HepG2 (cell line): ENCODE results near the gene PRRT1. TPM values are rescaled to one million over a fixed set of nuclear protein-coding genes. Genes with fewer than 3 reads are reported as not detected.

Source experiments
- BCL6 ChIP-seq: IDR thresholded peaks from 2 replicates; pipeline ENCODE4 v1.6.1; 2016; ENCODE audit warnings: missing genetic modification reagents, missing compliant biosample characterization
- CCDC6 ChIP-seq: sonication (generic); formaldehyde crosslinking; IDR thresholded peaks from 2 replicates; pipeline ENCODE4 v1.8.1; 2022; ENCODE audit warnings: mild to moderate bottlenecking, missing genetic modification reagents, moderate library complexity
- DPF2 ChIP-seq: sonication (generic); formaldehyde crosslinking; IDR thresholded peaks from 2 replicates; pipeline ENCODE4 v1.4.0; 2020; ENCODE audit warnings: mild to moderate bottlenecking, low read depth, missing genetic modification reagents, borderline replicate concordance
- KLF6 ChIP-seq: IDR thresholded peaks from 2 replicates; pipeline ENCODE4 v1.8.0; 2016; ENCODE audit warnings: missing biosample characterization, missing genetic modification reagents
- PHF5A ChIP-seq: IDR thresholded peaks from one replicate; pipeline ENCODE4 v1.6.1; 2018; ENCODE audit warnings: low read depth, missing genetic modification reagents; ENCODE audit not compliant: unreplicated experiment
- RARG ChIP-seq: sonication (generic); formaldehyde crosslinking; IDR thresholded peaks from 2 replicates; pipeline ENCODE4 v1.4.0; 2020; ENCODE audit warnings: low read depth, mild to moderate bottlenecking, missing genetic modification reagents
- SAP130 ChIP-seq: IDR thresholded peaks from 2 replicates; pipeline ENCODE4 v1.6.1; 2016; ENCODE audit warnings: low read depth
- SIN3A ChIP-seq: IDR thresholded peaks from 2 replicates; pipeline ENCODE4 v1.6.1; 2011; ENCODE audit warnings: low read depth, mild to moderate bottlenecking, control low read depth, low read length, borderline replicate concordance
- YEATS4 ChIP-seq: sonication (generic); formaldehyde crosslinking; IDR thresholded peaks from 2 replicates; pipeline ENCODE4 v1.4.0; 2020; ENCODE audit warnings: missing genetic modification reagents, borderline replicate concordance
- ZNF552 ChIP-seq: sonication (generic); formaldehyde crosslinking; IDR thresholded peaks from 2 replicates; pipeline ENCODE4 v1.9.0; 2022; ENCODE audit warnings: missing genetic modification reagents, mild to moderate bottlenecking, borderline replicate concordance
- ZNF564 ChIP-seq: sonication (generic); formaldehyde crosslinking; IDR thresholded peaks from 2 replicates; pipeline ENCODE4 v1.8.1; 2023; ENCODE audit warnings: mild to moderate bottlenecking, missing genetic modification reagents
- ZNF781 ChIP-seq: sonication (generic); formaldehyde crosslinking; IDR thresholded peaks from 2 replicates; pipeline ENCODE4 v1.5.1; 2020; ENCODE audit warnings: borderline replicate concordance, mild to moderate bottlenecking, missing genetic modification reagents; ENCODE audit errors: not compliant biosample characterization
- polyA plus RNA-seq, 8 experiments: library from polyadenylated mRNA; depleted of rRNA in 3 of 8; stranded (reverse) in 7 of 8; unstranded in 1 of 8; fragments of >200 nt; fragmentation: Illumina TruSeq in 4 of 8; extraction: Trizol in 4 of 8; gene quantifications; 2 replicates each; pipeline versions ENCODE4 v1.2.1 to v1.2.3, GENCODE V29; 2011 to 2016; ENCODE audit warnings: low read depth in 4 of 8, missing spikeins in 1 of 8, mixed read lengths in 1 of 8; ENCODE audit not compliant: insufficient read depth in 1 of 8
- total RNA-seq, 5 experiments: library from RNA; depleted of rRNA; stranded (reverse); fragments of >200 nt; fragmentation: Illumina TruSeq; extraction: Trizol; gene quantifications; 2 replicates each; pipeline ENCODE4 v1.2.3, GENCODE V29; 2016; ENCODE audit warnings: low read depth in 1 of 5
- TF ChIP-seq, protein P1 (sequence below): sonication (generic); formaldehyde crosslinking; IDR thresholded peaks from 2 replicates; pipeline ENCODE4 v1.4.0; 2020; ENCODE audit warnings: missing genetic modification reagents, borderline replicate concordance
- TF ChIP-seq, protein P2 (sequence below): sonication (generic); formaldehyde crosslinking; IDR thresholded peaks from 2 replicates; pipeline ENCODE4 v1.4.0; 2020; ENCODE audit warnings: missing genetic modification reagents
- TF ChIP-seq, protein P3 (sequence below): sonication (generic); formaldehyde crosslinking; IDR thresholded peaks from 2 replicates; pipeline ENCODE4 v1.5.1; 2020; ENCODE audit warnings: mild to moderate bottlenecking, missing genetic modification reagents, moderate library complexity

The PRRT1 gene
- total and polyA plus RNA-seq, 2 of the 13 experiments (the other 11 are each of a cell fraction or from before 2014, with no cell fraction given): 0.64 to 1.4 TPM

DNA sequence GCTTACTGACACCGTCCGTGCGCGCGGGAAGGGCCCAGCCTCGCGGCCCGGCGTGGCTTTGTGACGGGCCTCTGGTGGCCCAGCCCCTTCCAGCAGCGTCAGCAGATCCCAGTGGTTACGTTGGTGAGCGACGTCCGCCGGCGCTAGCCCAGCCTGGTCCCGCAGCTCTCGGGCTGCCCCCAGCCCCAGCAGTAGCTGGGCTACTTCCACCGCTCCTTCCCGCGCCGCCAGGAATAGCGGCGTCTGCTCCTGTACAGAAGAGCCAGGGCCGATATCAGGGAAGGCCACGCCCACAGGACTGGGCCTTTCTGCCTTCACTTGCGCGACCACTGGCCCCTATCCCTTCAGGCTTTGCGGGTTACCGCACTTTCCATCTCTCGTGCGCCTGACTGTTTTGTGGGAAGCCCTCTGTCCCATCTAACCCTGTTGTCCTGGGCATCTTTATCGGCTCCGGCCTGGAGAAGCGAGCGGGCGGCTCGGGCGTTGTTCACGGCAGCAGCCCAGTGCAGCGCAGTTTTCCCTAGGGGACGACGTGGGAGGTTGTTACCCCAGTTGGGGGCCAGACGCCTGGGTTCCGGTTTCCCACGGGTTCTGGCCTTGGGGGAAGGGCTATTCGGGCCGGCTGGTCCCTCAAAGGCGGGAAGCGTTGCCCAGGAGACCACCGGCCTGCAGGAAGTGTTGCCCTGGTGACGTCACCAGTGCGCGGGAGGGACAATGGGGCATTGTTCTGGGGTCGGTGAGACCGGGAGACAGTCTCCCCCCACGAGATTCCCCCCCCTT lies 44.4 kb upstream of the PRRT1 start (continued):
- TF ChIP-seq ZNF552 (peak; percentile 82), BCL6 (peak; percentile 3), KLF6 (CRISPR knock-in tag) (peak; percentile 68; the same call in 1 of the 2 replicates), ZNF564 (no peak), PHF5A (CRISPR knock-in tag) (no peak), YEATS4 (CRISPR knock-in tag) (peak; percentile 70; the same call in 1 of the 2 replicates), SIN3A (peak; percentile 77), SAP130 (CRISPR knock-in tag) (peak; percentile 59), ZNF781 (CRISPR knock-in tag) (peak; percentile 84), RARG (CRISPR knock-in tag) (no peak; the same call in 1 of the 2 replicates), CCDC6 (peak; percentile 92; the same call in 1 of the 2 replicates), DPF2 (no peak; the same call in 1 of the 2 replicates)
- TF ChIP-seq, protein P1, sequence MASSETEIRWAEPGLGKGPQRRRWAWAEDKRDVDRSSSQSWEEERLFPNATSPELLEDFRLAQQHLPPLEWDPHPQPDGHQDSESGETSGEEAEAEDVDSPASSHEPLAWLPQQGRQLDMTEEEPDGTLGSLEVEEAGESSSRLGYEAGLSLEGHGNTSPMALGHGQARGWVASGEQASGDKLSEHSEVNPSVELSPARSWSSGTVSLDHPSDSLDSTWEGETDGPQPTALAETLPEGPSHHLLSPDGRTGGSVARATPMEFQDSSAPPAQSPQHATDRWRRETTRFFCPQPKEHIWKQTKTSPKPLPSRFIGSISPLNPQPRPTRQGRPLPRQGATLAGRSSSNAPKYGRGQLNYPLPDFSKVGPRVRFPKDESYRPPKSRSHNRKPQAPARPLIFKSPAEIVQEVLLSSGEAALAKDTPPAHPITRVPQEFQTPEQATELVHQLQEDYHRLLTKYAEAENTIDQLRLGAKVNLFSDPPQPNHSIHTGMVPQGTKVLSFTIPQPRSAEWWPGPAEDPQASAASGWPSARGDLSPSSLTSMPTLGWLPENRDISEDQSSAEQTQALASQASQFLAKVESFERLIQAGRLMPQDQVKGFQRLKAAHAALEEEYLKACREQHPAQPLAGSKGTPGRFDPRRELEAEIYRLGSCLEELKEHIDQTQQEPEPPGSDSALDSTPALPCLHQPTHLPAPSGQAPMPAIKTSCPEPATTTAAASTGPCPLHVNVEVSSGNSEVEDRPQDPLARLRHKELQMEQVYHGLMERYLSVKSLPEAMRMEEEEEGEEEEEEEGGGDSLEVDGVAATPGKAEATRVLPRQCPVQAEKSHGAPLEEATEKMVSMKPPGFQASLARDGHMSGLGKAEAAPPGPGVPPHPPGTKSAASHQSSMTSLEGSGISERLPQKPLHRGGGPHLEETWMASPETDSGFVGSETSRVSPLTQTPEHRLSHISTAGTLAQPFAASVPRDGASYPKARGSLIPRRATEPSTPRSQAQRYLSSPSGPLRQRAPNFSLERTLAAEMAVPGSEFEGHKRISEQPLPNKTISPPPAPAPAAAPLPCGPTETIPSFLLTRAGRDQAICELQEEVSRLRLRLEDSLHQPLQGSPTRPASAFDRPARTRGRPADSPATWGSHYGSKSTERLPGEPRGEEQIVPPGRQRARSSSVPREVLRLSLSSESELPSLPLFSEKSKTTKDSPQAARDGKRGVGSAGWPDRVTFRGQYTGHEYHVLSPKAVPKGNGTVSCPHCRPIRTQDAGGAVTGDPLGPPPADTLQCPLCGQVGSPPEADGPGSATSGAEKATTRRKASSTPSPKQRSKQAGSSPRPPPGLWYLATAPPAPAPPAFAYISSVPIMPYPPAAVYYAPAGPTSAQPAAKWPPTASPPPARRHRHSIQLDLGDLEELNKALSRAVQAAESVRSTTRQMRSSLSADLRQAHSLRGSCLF: no peak; the same call in 1 of the 2 replicates
- TF ChIP-seq, protein P2, sequence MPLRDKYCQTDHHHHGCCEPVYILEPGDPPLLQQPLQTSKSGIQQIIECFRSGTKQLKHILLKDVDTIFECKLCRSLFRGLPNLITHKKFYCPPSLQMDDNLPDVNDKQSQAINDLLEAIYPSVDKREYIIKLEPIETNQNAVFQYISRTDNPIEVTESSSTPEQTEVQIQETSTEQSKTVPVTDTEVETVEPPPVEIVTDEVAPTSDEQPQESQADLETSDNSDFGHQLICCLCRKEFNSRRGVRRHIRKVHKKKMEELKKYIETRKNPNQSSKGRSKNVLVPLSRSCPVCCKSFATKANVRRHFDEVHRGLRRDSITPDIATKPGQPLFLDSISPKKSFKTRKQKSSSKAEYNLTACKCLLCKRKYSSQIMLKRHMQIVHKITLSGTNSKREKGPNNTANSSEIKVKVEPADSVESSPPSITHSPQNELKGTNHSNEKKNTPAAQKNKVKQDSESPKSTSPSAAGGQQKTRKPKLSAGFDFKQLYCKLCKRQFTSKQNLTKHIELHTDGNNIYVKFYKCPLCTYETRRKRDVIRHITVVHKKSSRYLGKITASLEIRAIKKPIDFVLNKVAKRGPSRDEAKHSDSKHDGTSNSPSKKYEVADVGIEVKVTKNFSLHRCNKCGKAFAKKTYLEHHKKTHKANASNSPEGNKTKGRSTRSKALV: no peak; the same call in 1 of the 2 replicates
- TF ChIP-seq, protein P3, sequence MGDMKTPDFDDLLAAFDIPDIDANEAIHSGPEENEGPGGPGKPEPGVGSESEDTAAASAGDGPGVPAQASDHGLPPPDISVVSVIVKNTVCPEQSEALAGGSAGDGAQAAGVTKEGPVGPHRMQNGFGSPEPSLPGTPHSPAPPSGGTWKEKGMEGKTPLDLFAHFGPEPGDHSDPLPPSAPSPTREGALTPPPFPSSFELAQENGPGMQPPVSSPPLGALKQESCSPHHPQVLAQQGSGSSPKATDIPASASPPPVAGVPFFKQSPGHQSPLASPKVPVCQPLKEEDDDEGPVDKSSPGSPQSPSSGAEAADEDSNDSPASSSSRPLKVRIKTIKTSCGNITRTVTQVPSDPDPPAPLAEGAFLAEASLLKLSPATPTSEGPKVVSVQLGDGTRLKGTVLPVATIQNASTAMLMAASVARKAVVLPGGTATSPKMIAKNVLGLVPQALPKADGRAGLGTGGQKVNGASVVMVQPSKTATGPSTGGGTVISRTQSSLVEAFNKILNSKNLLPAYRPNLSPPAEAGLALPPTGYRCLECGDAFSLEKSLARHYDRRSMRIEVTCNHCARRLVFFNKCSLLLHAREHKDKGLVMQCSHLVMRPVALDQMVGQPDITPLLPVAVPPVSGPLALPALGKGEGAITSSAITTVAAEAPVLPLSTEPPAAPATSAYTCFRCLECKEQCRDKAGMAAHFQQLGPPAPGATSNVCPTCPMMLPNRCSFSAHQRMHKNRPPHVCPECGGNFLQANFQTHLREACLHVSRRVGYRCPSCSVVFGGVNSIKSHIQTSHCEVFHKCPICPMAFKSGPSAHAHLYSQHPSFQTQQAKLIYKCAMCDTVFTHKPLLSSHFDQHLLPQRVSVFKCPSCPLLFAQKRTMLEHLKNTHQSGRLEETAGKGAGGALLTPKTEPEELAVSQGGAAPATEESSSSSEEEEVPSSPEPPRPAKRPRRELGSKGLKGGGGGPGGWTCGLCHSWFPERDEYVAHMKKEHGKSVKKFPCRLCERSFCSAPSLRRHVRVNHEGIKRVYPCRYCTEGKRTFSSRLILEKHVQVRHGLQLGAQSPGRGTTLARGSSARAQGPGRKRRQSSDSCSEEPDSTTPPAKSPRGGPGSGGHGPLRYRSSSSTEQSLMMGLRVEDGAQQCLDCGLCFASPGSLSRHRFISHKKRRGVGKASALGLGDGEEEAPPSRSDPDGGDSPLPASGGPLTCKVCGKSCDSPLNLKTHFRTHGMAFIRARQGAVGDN (CRISPR knock-in tag): peak; percentile 96
